PC-9 (cell line): ENCODE measurements around the gene ADGRV1. TPM values are rescaled to one million over a fixed set of nuclear protein-coding genes. Genes with fewer than 3 reads are reported as not detected.
"Not testable (repeated sequence)": the region's sequence is repeated elsewhere in the genome, so short reads cannot be mapped to it uniquely, and the experiment has no call there.

Source experiments
- BruUV-seq: library from RNA; stranded (reverse); fragments of 400-500 nt; replicated peaks from 2 replicates; lab custom pipeline; 2021; lab: Mats Ljungman, UMichigan
- CTCF ChIA-PET: fragments of 300-600 bp; sonication (Branson Sonifier 250); formaldehyde crosslinking; loops from one replicate; lab custom pipeline; 2022; ENCODE audit warnings: antibody characterized with exemption; lab: Charles Lee
- POLR2A ChIA-PET: fragments of 300-600 bp; sonication (Branson Sonifier 250); formaldehyde crosslinking; loops from one replicate; lab custom pipeline; 2022; ENCODE audit warnings: antibody characterized with exemption; ENCODE audit not compliant: unreplicated experiment; lab: Charles Lee
- DNase-seq, 2 experiments: peaks; one replicate each; pipeline versions ENCODE4 v3.0.0 to v3.0.0-alpha.2; 2015 to 2022; ENCODE audit warnings: mixed read lengths in 1 of 2
- H2AFZ ChIP-seq: fragments of 200-600 bp; sonication (generic); 2 replicates; pipeline ENCODE4 v1.8.1; 2017; ENCODE audit warnings: antibody characterized with exemption
- H3F3A ChIP-seq: fragments of 200-600 bp; sonication (generic); 2 replicates; pipeline ENCODE4 v1.8.1; 2017; ENCODE audit warnings: antibody characterized with exemption, mild to moderate bottlenecking, low read depth; ENCODE audit not compliant: insufficient read depth
- H3K27ac ChIP-seq: fragments of 200-600 bp; sonication (generic); 2 replicates; pipeline ENCODE4 v1.6.1; 2016; ENCODE audit warnings: mixed run types
- H3K27me3 ChIP-seq: fragments of 200-600 bp; sonication (generic); 2 replicates; pipeline ENCODE4 v1.6.1; 2016; ENCODE audit warnings: low read depth, mixed run types; ENCODE audit not compliant: insufficient read depth
- H3K36me3 ChIP-seq: fragments of 200-600 bp; sonication (generic); 2 replicates; pipeline ENCODE4 v1.6.1; 2016; ENCODE audit warnings: low read depth, mixed run types
- H3K4me1 ChIP-seq: fragments of 200-600 bp; sonication (generic); replicated peaks from 2 replicates; pipeline ENCODE4 v1.6.1; 2016; ENCODE audit warnings: mixed run types; ENCODE audit not compliant: insufficient read depth
- H3K4me2 ChIP-seq: fragments of 200-600 bp; sonication (generic); 2 replicates; pipeline ENCODE4 v1.6.1; 2017; ENCODE audit warnings: mixed run types
- H3K4me3 ChIP-seq: fragments of 200-600 bp; sonication (generic); 2 replicates; pipeline ENCODE4 v1.6.1; 2016; ENCODE audit warnings: mixed run types
- H3K79me2 ChIP-seq: fragments of 200-600 bp; sonication (generic); 2 replicates; pipeline ENCODE4 v1.6.1; 2017; ENCODE audit warnings: low read depth, mixed run types
- H3K9me2 ChIP-seq: fragments of 200-600 bp; sonication (generic); 2 replicates; pipeline ENCODE4 v1.8.1; 2017; ENCODE audit warnings: mild to moderate bottlenecking; ENCODE audit not compliant: insufficient read depth
- H3K9me3 ChIP-seq: fragments of 200-600 bp; sonication (generic); 2 replicates; pipeline ENCODE4 v1.8.1; 2016; ENCODE audit warnings: low read depth; ENCODE audit not compliant: insufficient read depth
- H4K20me1 ChIP-seq: fragments of 200-600 bp; sonication (generic); 2 replicates; pipeline ENCODE4 v1.8.1; 2017; ENCODE audit not compliant: insufficient read depth
- CTCF ChIP-seq: fragments of 200-600 bp; sonication (generic); conservative IDR thresholded peaks from 2 replicates; pipeline ENCODE4 v1.6.1; 2017; ENCODE audit warnings: mixed run types, antibody characterized with exemption, mild to moderate bottlenecking, moderate library complexity
- EZH2 ChIP-seq: fragments of 200-600 bp; sonication (generic); IDR thresholded peaks from 2 replicates; pipeline ENCODE4 v1.8.0; 2017; ENCODE audit warnings: antibody characterized with exemption, low read depth
- intact Hi-C: fragments of 100-400 bp; cut with micrococcal nuclease; formaldehyde crosslinking; loops from one replicate; pipeline ENCODE4 v1.10.0; 2022; ENCODE audit not compliant: unreplicated experiment
- total RNA-seq: library from RNA; stranded (reverse); gene quantifications from 2 replicates; pipeline ENCODE4 v1.2.3, GENCODE V29; 2021

ADGRV1 gene
- total RNA-seq, 1 experiment from 2014 or later: 1.0 TPM

GRCh38 chr5:90658620-90659019 is 100.0 kb downstream of the ADGRV1 start:
- ChIA-PET CTCF (no interaction called here), POLR2A (no interaction called here)
- H3K4me3 ChIP-seq: no peak overlapping the region
- TF ChIP-seq EZH2 (no peak), CTCF (no peak)
- no peaks in the 10 kb centered on the region for H3K27me3 ChIP-seq
- BruUV-seq: no TSS peak
- DNase-seq: no peak
- H3K79me2 ChIP-seq: no peaks in the 10 kb centered on the region
- H2AFZ ChIP-seq: no peak overlapping the region
- no peaks in the 10 kb centered on the region for H3K9me3 ChIP-seq
- no peaks in the 10 kb centered on the region for H4K20me1 ChIP-seq
- no peak overlapping the region for H3K27ac ChIP-seq
- no peaks in the 10 kb centered on the region for H3F3A ChIP-seq
- no peaks in the 10 kb centered on the region for H3K9me2 ChIP-seq
- H3K36me3 ChIP-seq: no peaks in the 10 kb centered on the region
- no peaks in the 10 kb centered on the region for H3K4me1 ChIP-seq
- H3K4me2 ChIP-seq: no peak overlapping the region
- intact Hi-C loops: no loop called here

- peak in 1 of 2 experiments; percentile 6 for DNase-seq
- H3K9me2 ChIP-seq, H3K27ac ChIP-seq, H2AFZ ChIP-seq, BruUV-seq, H3K36me3 ChIP-seq, H3K79me2 ChIP-seq, POLR2A ChIA-PET, CTCF ChIA-PET, H3F3A ChIP-seq, H3K27me3 ChIP-seq, H3K4me1 ChIP-seq, intact Hi-C loops, H4K20me1 ChIP-seq, H3K9me3 ChIP-seq: not testable (repeated sequence)
- Histone ChIP-seq H3K4me2 (peak overlapping the region; percentile 47; the same call in 1 of the 2 replicates), H3K4me3 (peak overlapping the region; percentile 51; the same call in 1 of the 2 replicates)
These were observed 109.5 kb downstream of the ADGRV1 start for GRCh38 chr5:90668079-90668565.

GRCh38 chr5:90675222-90675621 is 116.6 kb downstream of the ADGRV1 start:
- ChIA-PET POLR2A (no interaction called here), CTCF (no interaction called here)
- Histone ChIP-seq H4K20me1 (no peaks in the 10 kb centered on the region), H3K9me3 (no peaks in the 10 kb centered on the region), H2AFZ (no peak overlapping the region), H3K4me3 (no peak overlapping the region), H3K4me1 (no peaks in the 10 kb centered on the region), H3K27me3 (no peaks in the 10 kb centered on the region), H3K36me3 (no peaks in the 10 kb centered on the region), H3F3A (no peaks in the 10 kb centered on the region), H3K9me2 (no peaks in the 10 kb centered on the region), H3K27ac (no peak overlapping the region), H3K79me2 (no peaks in the 10 kb centered on the region), H3K4me2 (no peak overlapping the region)
- intact Hi-C loops: no loop called here
- BruUV-seq: no TSS peak
- TF ChIP-seq EZH2 (no peak), CTCF (no peak)
- DNase-seq: no peak
